ENCODE measurements around the gene RASSF5. TPM values are rescaled to one million over a fixed set of nuclear protein-coding genes. Genes with fewer than 3 reads are reported as not detected.

The RASSF5 gene
- total RNA-seq, 1 experiment from 2014 or later, result 6.1 TPM

DNA sequence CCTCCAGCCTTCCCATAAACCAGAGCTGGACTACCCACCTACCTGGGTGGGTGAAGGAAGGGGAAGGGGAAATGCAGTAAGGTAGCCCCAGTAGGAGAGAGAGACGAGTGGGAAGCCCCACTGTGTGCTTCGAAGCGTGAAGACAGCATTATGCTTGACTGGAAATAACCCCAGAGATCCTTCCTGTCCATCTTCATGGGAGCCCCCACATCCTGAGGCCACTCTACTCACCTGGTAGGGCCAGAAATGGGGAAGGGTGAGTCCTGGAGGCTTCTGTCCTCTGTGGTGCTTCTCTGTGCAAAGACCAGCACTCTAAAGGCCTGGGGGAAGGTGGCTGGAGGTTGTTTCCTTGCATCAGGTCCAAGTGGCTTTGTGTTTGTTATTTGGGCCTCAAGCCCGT lies 10.0 kb upstream of the RASSF5 start:
- Mint-ChIP-seq H3K27ac (ENCODE audit: unreplicated experiment) (no peak overlapping the region), H3K27me3 (ENCODE audit: unreplicated experiment) (no peaks in the 10 kb centered on the region), H3K36me3 (ENCODE audit: insufficient read depth, unreplicated experiment) (peaks cover 50% of the 10 kb centered on the region), H3K4me1 (ENCODE audit: low read depth, unreplicated experiment) (peaks cover 24% of the 10 kb centered on the region), H3K4me3 (ENCODE audit: low read depth, unreplicated experiment) (no peak overlapping the region), H3K9me3 (ENCODE audit: low read depth, unreplicated experiment) (no peaks in the 10 kb centered on the region)
- CTCF ChIA-PET, result no interaction called here
- intact Hi-C loops (cut with micrococcal nuclease; ENCODE audit: unreplicated experiment), result no loop called here
- no peak for DNase-seq
- TF ChIP-seq, protein P1, sequence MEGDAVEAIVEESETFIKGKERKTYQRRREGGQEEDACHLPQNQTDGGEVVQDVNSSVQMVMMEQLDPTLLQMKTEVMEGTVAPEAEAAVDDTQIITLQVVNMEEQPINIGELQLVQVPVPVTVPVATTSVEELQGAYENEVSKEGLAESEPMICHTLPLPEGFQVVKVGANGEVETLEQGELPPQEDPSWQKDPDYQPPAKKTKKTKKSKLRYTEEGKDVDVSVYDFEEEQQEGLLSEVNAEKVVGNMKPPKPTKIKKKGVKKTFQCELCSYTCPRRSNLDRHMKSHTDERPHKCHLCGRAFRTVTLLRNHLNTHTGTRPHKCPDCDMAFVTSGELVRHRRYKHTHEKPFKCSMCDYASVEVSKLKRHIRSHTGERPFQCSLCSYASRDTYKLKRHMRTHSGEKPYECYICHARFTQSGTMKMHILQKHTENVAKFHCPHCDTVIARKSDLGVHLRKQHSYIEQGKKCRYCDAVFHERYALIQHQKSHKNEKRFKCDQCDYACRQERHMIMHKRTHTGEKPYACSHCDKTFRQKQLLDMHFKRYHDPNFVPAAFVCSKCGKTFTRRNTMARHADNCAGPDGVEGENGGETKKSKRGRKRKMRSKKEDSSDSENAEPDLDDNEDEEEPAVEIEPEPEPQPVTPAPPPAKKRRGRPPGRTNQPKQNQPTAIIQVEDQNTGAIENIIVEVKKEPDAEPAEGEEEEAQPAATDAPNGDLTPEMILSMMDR (IDR thresholded peaks at IDR 0.05; ENCODE audit: unreplicated experiment), result no peak
- no TSS peak for BruUV-seq (replicated peaks)

DNA sequence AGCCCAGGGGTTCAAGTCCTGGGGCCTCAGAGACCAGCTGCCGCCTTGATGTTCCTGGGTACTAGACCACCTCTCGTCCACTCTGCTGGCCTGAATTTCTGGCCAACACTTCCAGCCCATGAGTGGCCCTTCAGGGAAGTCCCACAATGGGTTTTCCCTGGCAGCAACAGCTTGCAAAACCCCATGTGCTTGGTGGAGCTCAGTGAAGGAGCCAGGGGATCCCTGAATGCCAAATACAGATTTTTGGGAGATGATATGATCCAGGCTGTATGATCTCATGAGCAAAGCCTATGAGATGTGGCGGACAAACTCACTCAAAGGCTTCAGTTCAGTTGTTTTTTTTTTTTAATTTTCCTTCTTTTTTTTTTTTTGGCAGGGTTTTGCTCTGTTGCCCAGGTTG lies 9.6 kb upstream of the RASSF5 start:
- Mint-ChIP-seq H3K4me1 (ENCODE audit: low read depth, unreplicated experiment) (peaks cover 24% of the 10 kb centered on the region), H3K27ac (ENCODE audit: unreplicated experiment) (no peak overlapping the region), H3K9me3 (ENCODE audit: low read depth, unreplicated experiment) (no peaks in the 10 kb centered on the region), H3K27me3 (ENCODE audit: unreplicated experiment) (no peaks in the 10 kb centered on the region), H3K4me3 (ENCODE audit: low read depth, unreplicated experiment) (no peak overlapping the region), H3K36me3 (ENCODE audit: insufficient read depth, unreplicated experiment) (peaks cover 50% of the 10 kb centered on the region)
- no TSS peak for BruUV-seq (replicated peaks)
- TF ChIP-seq, protein P1 (IDR thresholded peaks at IDR 0.05; ENCODE audit: unreplicated experiment), result no peak
- intact Hi-C loops (cut with micrococcal nuclease; ENCODE audit: unreplicated experiment), result no loop called here
- CTCF ChIA-PET, result no interaction called here
- DNase-seq, result no peak

DNA sequence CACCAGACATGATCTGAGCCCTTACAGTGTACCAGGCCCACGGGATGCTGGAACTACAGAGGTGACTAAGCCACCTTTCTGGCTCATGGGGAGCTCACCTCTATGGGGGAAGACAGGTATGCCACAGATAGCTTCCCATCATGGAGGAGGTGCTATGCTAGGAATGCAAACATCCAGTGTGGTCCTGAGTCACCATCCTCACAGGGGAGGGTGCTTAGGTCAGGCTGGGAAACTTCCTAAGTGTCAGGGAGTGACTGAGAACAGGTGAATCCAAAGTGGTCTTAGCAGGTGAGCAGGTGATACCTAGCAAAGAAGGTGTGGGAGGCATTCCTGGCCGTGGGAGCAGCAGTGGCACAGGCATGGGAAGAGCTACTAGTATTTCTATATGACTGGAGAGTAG lies 8.6 kb upstream of the RASSF5 start:
- DNase-seq, result no peak
- peaks cover 31% of the 10 kb centered on the region for H3K4me1 Mint-ChIP-seq (ENCODE audit: low read depth, unreplicated experiment)

DNA sequence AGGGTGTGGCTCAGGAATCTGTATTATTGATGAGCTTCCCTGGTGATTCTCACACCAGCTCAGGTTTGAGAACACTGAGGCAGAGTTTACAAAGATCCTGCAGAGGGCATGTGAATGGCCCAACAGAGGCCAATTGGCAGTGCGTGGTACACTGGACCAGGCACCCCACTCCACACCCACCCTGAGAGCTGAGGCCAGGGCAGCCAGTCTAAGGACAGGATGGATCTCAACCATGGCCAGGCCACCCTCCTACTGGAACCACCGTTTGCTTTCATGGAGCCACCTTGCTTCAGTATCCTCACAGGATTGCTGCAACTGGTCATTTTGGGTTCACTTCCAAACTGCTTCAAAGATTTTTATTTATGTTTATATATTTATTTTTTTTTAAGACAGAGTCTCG lies 7.3 kb upstream of the RASSF5 start:
- intact Hi-C loops (cut with micrococcal nuclease; ENCODE audit: unreplicated experiment), result no loop called here
- H3K27me3 Mint-ChIP-seq (ENCODE audit: unreplicated experiment), result peaks cover 7% of the 10 kb centered on the region
- no peaks in the 10 kb centered on the region for H3K9me3 Mint-ChIP-seq (ENCODE audit: low read depth, unreplicated experiment)
- TF ChIP-seq, protein P1 (IDR thresholded peaks at IDR 0.05; ENCODE audit: unreplicated experiment), result no peak
- CTCF ChIA-PET, result interaction anchor here (1.4 kb wide), 1 partner anchor 21 kb away, joined by 4 read pairs; no protein-coding TSS in a partner anchor
- H3K27ac Mint-ChIP-seq (ENCODE audit: unreplicated experiment), result no peak overlapping the region
- no TSS peak for BruUV-seq (replicated peaks)
- DNase-seq, result no peak
- H3K36me3 Mint-ChIP-seq (ENCODE audit: insufficient read depth, unreplicated experiment), result peaks cover 58% of the 10 kb centered on the region
- H3K4me3 Mint-ChIP-seq (ENCODE audit: low read depth, unreplicated experiment), result no peak overlapping the region
- H3K4me1 Mint-ChIP-seq (ENCODE audit: low read depth, unreplicated experiment), result peaks cover 45% of the 10 kb centered on the region

More for the DNA sequence above, 8.6 kb upstream of the RASSF5 start:
- H3K27me3 Mint-ChIP-seq (ENCODE audit: unreplicated experiment), result no peaks in the 10 kb centered on the region
- no peaks in the 10 kb centered on the region for H3K9me3 Mint-ChIP-seq (ENCODE audit: low read depth, unreplicated experiment)
- TF ChIP-seq, protein P1 (IDR thresholded peaks at IDR 0.05; ENCODE audit: unreplicated experiment), result no peak
- no peak overlapping the region for H3K4me3 Mint-ChIP-seq (ENCODE audit: low read depth, unreplicated experiment)
- no TSS peak for BruUV-seq (replicated peaks)
- intact Hi-C loops (cut with micrococcal nuclease; ENCODE audit: unreplicated experiment), result no loop called here
- H3K27ac Mint-ChIP-seq (ENCODE audit: unreplicated experiment), result no peak overlapping the region
- H3K36me3 Mint-ChIP-seq (ENCODE audit: insufficient read depth, unreplicated experiment), result peaks cover 55% of the 10 kb centered on the region
- CTCF ChIA-PET, result interaction anchor here (0.6 kb wide), 1 partner anchor 216 kb away, joined by 5 read pairs; no protein-coding TSS in a partner anchor

Measured in Calu3 (cell line).